Measurements from ENCODE around the gene RNF213.

RNF213 gene

DNA sequence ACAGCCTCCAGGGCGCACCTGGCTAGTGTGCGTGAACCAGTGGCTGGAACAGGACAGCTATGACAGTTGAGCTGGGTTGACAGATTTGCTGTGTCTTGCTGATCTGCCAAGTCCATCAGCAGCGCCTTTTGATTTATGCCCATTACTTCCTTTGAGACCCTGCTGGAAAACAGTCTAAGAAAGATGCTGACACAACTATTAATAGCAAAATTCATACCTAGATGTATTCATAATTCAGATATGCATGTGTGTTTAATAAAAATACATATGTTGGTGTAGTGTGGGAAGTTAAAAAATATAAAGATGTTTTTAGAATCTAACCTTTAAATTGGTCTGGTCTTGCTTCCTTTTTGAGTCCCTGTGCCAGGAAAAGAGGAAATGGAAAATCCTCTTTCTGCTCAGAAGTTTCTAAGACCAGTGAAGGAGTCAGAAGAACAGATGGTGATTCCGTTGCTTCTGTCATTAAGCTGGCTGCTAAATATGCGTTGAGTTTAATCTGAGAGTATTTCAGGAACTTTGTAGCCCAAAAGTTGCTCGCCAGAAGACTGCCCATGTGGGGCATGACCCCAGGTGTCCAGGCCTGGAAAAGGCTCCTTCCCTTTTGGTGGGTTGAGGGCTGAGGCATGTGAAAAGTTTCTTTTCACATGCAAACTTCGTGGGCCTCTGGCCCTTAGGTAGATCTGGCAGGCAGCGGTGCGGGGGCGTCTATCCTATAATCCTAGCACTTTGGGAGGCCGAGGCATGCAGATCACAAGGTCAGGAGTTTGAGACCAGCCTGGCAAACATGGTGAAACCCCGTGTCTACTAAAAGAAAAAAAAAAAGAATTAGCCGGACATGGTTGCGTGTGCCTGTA, 114.3 kb downstream of the RNF213 start:
- DNase-seq: no peak

DNA sequence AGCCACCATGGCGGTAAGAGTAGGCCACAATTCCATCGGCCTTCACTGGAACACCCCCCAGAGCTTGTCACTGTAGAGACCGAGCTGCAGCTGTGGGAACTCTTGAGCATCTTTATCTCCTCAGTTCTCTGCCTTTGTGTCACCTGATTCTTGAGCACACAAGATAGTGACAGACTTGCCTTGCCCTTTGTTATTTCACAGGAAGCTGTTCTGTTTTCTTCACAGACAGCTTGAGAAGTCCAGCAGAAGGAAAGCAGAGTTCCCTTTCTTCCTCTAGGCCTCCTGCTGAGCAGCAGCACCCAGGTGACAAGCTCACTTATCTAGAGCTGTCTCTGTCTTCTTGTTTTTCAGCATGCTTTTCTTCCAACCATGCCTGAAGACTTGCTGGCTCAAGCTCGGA, 115.9 kb downstream of the RNF213 start:
- DNase-seq: no peak

DNA sequence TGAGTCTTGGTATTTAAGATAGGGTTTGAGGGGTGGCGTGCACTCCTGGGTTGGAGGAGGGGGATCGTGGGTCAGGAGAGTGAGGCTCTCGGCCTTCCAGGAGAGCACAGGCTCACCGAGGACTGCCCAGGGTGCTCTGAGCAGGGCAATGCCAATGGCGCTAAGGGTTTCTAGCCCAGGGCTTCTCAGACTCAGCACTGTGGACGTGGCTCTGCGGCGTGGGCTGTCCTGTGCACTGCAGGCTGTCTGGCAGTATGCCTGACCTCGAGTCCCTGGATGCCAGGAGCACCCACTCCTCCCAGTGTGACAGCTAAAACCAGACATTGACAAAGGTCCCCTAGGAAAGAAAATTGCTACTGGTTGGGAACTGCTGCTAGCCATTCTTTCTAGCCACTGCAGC, 117.1 kb downstream of the RNF213 start:
- no peak for DNase-seq

GRCh38 chr17:80379348-80379747, 118.7 kb downstream of the RNF213 start:
- DNase-seq: no peak

DNA sequence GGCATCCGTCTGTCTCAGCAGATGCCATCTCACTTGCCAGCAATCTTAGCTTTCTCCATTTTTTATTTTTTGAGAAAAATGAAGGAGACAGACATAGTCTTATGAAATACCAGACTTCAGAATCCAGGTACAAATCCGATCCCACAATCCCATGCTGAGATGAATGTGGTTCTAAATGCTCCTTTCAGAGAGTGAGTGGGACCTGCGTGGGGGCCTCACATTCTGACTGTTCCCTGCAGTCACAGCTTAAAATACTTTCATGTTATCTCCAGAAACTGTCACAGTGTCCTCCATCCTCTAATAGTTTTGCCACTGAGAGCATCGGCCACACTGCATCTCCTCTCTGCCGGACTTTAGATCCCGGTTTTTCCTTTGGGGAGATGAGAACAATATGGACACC, 119.4 kb downstream of the RNF213 start:
- DNase-seq: no peak

- DNase-seq: no peak
Measured at GRCh38 chr17:80380555-80381002, 119.9 kb downstream of the RNF213 start.

DNA sequence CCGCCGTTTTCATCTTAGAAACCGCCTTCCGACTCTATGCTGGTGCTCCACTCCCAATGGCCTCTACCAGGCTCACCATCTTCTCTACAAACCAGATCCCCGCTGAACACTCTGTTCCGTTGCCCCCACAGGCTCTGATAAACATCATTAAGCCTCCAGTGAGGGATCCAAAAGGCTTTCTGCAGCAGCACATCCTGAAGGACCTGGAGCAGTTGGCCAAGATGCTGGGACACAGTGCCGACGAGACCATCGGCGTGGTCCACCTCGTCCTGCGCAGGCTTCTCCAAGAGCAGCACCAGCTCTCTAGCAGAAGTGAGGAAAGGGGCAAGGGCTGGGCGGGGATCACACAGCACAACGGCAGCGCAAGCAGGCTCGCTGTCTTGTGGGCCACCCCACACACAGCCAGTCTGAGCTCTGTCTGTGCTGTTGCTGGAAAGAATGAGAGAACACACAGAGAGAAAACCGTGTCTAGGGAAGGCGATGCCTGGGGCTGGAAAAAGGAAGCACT, 120.8 kb downstream of the RNF213 start:
- DNase-seq: no peak

GRCh38 chr17:80382446-80382845, 121.8 kb downstream of the RNF213 start:
- no peak for DNase-seq

DNA sequence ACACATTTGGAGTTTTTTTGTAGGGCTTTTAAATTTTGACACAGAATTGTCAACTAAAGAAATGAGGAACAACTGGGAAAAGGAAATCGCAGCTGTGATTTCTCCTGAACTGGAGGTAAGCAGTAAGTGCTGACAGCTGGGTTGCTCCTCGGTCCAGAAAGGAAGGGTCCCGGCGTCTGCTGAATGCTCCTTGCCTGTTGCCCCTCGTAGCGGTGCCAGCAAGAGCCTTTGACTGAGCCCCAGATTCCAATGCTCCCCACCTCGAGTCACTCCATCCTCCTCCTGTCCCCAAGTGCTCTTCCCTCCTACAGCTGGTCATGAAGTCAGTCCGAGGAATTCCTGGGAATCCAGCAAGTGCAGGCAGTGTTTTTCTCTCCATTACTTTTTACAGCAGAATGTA, 122.3 kb downstream of the RNF213 start:
- DNase-seq: no peak

GRCh38 chr17:80384078-80384960, 123.7 kb downstream of the RNF213 start:
- no peak for DNase-seq

- no peak for DNase-seq
Measured at GRCh38 chr17:80385046-80385445, 124.4 kb downstream of the RNF213 start.

DNA sequence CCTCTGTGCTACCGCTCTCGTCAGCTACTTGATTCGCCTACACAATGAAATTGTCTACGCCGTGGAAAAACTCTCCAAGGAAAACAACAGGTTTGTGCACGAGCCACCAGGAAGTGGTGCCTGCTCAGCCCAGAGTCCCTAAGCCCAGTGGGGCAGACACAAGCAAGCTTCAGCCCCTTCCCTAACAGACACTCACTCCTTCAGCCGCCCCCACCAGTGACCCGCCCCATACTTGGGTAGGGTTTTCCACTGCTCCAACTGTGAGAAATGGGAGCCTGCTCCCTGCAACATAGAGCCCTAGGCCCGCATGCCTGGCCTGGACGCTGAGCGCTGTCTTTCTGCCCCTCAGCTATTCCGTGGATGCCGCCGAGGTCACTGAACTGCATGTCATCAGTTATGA, 125.7 kb downstream of the RNF213 start:
- DNase-seq: no peak

DNA sequence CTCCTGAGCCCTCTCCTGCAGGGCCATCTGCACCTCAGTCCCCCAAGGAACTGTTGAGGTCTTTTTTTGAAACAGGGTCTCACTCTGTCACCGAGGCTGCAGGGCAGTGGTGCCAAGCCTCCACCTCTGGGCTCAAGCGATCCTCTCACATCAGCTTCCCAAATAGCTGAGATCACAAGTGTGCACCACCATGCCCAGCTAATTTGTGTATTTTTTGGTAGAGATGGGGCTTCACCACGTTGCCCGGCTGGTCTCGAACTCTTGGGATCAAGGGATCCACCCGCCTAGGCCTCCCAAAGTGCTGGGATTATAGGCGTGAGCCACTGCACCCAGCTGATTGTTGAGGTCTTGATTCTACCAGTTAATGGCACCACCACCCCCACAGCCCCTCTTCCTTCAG, 126.4 kb downstream of the RNF213 start:
- no peak for DNase-seq

GRCh38 chr17:80388175-80388574, 127.5 kb downstream of the RNF213 start:
- DNase-seq: no peak

DNA sequence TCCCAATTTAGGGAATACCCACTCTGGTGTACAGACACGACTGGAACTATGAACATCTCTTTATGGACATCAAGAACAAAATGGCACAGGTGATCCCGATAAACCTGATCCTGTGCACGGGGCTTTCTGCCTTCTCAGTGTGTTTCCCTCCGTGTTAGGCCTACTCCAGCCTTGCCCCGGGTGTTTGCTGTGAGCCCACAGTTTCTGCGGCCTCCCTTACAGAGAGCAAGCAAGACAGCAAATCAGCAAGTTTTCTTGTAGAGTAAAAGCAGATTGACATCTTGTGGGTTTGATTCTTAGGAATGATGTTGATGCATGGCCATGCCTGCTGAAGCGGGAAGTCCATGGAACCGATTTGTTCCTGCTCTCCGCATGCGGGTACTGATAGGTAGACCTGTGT, 127.9 kb downstream of the RNF213 start:
- DNase-seq: no peak

- no peak for DNase-seq
Measured at GRCh38 chr17:80389011-80389995, 128.7 kb downstream of the RNF213 start.

DNA sequence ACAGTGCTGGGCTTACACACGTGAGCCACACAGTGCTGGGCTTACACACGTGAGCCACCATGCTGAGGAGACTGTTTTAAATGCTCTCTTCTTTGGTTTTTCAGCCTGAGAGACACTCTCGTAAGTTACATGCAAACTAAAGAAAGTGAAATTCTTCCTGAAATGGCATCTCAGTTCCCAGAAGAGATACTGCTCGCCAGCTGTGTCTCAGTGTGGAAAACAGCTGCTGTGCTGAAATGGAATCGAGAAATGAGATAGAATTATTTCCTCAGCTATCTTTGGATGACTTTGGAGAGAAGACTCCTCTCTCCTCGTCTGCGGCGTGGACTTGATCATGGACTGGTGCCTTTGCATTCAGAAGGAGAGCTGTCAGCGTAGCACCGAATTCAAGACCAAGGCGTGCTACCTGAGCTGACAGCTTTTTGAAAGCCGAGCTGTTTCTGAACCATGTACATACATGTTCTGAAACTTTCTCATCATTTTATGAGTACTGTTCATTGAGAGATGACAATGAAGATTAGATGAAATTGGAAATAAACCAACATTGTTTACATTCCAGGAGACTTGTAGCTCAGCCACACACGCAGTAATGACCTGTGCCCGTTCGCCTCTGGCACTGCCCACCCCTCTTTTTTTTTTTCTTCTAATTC, 132.7 kb downstream of the RNF213 start:
- DNase-seq: no peak

DNA sequence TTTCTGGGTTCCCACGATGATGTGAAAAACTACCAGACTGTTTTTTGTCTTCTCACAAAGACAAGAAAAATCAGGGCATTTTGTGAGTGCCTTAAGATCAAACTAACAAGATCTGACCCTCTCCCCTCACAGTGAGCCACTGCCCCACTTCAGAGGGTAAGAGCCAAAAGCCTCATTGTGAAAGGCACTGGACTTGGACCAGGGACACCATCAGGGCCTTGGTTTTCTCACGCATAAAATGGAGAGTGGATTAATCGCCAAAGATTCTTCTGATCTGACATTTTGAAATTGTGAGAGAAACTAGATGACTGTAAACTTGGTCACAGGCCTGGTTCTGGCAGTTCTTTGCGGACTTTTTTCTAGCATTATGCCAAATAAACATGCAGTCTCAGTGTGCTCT, 133.3 kb downstream of the RNF213 start:
- no peak for DNase-seq

DNA sequence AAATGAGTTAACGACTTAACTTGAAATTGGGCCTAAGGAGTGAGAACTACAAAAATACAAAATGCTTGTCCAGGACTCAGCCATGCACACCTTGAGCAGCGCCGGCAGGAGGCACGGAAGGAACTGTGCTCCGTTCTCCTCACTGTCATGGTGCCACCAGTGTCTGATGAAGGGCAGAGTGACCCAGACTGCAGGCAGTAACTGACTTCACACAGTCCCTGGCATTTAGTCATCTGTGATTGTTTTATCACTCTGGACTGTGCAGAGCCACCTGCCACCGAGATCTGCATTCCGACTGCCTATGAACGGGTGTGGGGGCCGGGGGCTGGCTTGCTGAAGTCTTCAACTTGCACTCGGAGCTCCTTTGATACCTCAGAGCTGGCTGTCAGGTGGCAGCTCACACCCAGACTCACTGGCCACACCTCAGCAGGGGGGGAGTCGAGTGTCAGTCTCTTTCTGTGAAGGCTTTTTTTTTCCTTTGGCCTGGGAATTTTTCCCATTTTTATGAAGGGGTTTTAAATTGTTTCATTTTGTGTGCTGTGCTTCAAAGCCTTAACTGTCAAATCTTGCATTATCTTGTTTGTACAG, 134.1 kb downstream of the RNF213 start:
- no peak for DNase-seq

DNA sequence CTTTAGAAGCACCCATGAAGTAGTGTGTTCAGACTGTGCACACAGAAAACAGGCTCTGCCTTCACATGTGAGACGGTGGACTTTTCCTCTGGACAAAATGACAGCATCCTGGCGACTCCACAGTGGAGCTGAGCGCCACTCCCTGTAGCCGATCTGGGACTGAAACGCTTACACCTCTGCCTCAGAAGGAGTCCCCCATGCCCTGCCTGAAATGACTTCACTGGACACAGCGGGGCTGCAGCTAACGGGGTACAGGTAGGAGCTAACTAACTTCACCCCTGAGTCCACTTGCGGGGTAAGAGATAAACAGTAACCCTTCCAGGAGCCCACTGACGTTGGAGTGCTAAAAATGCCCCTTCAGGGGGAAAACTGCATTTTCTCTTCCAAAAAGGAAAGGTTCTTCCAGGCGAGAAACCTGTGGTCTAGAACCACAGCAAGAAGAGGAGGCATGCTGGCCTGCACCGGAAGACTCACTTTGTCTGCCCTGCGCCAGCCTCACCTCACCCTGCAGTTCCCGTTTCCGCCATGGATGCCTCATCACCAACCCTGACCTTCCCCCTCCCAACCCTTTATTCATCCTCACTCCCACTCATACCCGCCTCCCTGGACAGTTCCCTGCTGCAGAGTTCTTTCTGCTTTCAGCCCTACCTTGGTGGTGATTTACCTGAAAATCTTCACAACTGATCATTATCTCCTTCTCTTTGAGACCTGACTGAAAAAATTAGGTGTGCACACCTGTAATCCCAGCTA, 134.9 kb downstream of the RNF213 start:
- DNase-seq: no peak
